Muscle of arm (tissue), 12 donors: ENCODE measurements around the gene HPSE2. TPM values are rescaled to one million over a fixed set of nuclear protein-coding genes. Genes with fewer than 3 reads are reported as not detected.

Experiments used
- DNase-seq: peaks from one replicate; pipeline ENCODE4 v3.0.0-alpha.2; 2013
- polyA plus RNA-seq, 12 donors: library from polyadenylated mRNA; unstranded; fragments of 120-200 nt; gene quantifications; one replicate each; pipeline ENCODE4 v1.2.1, GENCODE V29; 2013; ENCODE audit not compliant: insufficient read length in 12 of 12

HPSE2 gene
- polyA plus RNA-seq, 12 donors = 0.07 to 1.1 (median 0.36) TPM; not detected in 5

DNA sequence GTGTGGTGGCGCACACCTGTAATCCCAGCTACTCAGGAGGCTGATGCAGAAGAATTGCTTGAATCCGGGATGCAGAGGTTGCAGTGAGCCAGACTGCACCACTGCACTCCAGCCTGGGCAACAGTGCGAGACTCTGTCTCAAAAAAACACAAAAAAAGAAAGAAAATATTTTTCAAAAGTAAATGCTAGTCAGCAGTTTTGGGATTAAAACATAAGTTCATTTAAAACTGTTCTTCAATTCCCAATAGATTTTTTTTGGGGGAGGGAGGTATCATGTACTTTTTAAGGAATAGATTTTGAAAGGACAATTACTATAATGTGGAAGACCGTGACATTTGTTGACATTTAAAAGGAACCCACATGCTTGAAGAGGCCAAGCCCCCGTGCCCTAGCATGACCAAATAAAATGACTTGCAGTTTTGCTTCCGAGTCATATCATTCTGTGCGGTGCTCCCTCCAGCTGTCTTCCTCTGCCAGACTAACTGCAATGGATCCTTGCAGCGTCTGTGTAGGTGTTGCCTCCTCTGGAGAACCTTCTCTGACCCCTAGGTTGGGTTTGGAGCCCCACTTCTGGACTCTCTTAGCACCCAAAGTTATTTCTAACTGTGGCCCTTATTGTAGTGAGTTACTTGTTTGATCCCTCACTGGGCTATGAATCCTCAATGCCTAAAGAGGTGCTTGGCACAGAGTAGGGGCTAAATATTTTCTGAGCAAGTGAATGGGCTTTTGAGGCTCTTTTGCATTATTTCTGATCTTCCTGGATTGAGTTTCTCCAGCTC is 771.5 kb downstream of the HPSE2 start:
- DNase-seq = no peak

DNA sequence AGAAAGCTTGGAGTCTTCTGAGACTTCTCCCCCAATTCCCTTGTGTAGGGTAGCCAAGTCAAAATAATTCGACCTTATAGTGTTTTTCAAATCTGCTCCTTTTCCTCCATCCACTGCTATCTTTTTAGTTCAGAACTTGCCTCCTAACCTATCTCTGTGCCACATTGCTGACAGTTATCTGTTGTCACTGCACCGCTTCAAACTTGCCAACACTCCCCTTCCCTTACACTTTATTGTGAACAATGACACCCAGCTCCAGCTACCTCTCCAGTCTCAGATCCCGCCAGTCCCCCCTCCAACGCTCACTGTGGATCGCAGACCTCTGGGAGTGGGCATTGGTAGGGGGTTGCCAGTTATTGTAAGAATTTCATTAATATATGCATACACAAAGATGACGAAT is 772.6 kb downstream of the HPSE2 start:
- no peak for DNase-seq

DNA sequence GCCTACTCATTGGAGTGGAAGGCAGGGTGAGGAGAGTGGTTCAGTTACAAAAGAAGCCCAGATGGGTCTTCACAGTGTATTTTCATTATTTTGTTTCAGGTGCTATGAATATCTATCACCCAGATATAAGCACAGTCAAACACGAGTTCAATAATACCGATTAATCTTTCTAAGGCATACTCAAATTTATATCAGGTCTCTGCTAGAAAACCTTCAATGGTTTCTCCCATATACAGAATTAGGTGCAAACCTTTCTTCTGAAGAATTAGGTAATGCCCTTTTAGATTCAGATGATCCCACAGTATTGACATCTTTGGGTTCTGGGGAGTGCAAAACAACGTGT is 774.2 kb downstream of the HPSE2 start:
- no peak for DNase-seq

DNA sequence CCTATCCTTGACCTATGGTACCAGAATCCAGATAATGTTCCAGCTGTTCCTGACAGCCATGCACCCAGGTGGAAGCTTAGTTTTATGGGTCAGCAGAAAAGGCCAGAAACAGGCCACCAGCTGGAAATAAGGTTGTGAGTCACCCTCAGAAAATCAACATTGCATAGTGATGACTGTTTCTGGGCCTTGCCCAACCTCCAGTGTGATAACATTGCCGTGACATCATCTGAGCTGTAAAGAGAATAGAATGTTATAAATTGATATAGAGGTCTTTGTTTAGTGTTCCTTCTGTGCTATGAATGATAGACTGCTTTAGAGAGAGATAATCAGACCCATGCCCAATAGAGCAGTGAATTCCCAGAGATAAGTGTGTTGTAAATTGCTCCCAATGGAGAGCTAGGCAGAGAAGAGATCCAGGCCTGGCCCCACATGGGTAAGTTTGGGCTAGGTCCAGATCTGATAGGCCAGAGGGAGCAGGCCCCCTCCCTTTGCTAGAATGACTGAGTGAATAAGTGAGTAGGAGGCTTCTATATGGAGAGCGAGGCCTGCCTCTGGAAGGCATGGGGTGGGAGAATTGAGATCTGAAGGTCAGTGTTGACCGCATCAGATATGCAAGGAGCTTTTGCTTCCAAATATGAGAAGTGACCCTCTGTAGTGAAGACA is 774.7 kb downstream of the HPSE2 start:
- DNase-seq = no peak

DNA sequence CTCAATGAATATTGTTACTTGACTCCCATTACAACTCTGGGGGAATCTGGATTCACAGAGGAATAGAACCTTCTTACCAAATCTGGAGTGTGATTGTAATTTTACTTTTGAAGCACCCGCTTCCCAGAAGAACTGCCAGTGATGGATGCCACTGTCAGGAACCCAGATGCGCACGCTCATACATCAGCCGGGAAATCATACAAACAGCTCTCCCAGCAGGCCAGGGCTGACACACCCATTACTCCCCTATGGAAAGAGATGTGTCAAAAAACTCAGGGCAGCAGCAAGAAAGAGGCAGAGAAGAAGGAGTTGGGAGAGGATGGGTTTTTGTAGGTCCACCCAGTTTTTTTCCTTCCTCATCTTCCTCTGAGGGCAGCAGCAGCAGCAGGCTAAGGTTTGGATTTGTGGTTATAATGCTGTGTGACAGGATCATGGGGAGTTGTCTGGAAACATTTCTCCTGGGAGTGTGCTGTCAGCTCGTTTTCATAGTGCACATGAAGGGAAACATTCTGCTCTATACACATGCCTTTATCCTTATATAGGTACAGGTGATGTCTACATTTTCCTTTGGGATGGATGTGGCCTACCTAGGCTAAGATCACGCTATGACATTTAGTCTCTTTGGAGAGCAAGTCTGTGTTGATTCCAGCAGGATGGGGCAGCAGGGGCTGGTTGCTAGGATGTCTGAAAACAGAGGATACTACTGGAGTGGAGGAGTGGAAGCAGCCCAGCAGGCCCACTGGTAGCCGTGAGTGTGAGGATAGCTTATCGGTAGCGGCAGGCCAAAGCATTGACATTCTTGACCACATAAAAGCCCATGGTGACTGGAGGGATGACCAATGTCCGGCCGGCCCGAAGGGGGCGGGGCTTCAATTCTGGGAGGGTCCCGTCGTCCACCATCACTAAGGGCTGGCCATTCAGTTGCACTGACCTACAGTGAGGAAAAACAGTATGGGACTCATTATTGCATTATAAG is 776.6 kb downstream of the HPSE2 start:
- no peak for DNase-seq

DNA sequence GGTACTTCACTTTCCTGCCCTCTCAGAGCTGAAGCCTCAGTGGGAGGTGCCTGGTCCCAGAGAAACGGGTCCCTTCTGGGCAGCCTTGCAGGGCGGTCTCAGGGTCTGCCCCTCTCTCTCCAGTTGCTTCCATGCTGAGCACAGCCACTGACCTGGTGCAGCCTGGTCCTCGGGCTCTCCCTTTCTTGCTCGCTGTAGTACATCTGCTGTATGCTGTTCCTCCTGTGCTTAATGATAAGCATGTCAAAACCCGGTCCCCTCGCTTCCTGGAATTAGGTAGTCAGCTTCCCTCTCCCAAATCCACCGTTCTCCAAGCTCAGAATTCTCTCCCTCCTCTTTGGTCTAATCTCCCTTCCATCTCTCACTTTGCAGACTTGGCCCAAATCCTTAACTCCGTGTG is 777.9 kb downstream of the HPSE2 start:
- DNase-seq = no peak

DNA sequence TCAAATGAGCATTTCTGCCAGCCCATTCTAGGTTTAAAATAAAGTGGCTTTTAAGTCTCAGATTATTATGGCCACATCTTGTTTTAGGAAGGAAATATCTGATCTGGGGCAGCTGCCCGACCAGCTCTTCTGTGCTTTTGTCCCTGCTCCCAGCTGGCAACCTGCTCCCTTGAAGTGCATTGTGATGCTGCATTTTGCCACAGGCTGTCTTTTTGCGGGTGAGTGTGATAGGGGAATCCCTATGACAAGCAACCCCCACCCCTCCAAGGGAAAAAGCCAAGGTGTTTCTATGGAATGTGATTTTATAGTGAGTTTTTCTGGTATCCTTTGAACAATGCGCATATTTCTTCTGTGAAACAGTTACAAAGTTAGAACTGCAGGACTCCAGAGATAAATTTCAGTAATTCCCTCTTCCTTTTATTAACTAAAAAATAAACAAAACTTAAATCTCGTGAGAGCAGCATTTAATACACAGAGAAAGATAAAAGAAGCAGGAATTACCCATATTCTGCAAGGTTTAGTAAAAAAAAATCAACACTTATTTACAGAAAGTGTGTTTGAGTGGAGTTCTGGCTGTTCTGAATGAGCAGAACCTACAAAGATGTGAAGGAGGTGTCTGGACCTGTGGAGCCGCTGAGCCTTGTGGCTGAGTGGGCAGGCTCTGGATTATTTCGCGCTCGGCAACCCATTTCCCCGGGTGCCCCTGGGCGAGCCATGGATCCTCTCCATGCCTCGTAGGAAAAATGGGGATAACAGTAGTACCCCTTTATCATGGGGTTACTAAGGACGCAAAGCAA is 778.8 kb downstream of the HPSE2 start:
- DNase-seq = no peak

DNA sequence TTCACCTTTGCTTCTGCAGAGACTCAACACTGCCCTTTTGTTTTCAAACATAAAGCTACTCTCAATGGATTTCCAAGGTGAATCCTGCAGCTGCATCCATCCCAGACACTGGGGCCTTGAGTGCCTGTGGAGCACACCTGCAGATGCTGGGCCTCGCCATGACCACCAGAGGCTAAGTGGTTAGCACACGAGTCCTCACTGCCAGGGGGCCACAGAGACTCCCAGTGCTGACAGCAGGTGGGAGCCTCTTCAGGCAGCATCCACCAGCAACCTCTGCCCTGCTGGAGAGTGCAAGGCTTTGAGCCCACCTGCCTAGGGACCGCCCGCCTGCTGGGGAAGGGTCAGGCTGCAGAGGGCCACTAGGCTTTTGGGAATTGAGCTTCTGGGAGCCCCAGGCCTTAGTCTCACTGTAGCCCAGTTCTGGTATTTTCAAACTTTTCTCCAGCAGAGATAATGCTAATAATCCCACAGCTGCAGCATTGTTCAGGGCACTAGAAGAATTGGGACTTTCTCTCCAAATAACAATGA is 779.5 kb downstream of the HPSE2 start:
- no peak for DNase-seq

DNA sequence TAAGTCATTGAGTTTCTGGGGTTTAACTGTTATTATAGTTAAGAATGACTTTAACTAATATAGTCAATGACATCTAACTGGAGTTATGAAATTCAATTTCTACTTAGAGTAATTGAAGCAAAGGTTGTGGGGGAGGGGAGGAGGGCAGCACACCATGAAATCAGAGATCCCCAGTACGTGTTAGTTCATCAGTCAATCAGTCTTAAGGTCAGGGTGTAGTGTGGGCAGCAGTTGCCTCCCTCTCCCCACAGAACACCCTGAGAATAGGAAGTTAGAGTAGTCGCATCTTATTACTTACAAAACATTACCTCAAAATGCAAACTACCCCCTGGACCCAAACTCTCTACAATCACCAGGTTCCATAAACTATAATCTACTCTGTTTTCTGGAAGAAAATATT is 781.9 kb downstream of the HPSE2 start:
- no peak for DNase-seq

DNA sequence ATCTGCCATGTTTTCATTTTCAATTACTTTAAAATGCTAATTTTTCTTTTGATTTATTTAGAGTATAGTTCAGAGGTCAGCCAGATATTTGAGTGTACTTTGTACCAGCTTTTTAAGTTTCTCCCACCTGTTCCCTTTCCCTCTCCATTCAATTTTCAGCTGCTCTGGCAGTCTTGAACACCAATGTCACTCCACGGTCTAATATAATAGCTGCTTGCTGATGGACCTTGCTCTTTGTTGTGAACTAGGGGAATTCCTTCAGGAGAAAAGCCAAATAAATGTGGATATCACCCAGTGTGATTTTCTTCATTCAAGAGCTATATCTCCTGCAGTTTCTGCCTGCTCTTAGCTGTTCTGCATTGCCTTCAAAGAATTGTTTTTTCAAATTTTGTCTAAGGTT is 785.0 kb downstream of the HPSE2 start:
- no peak for DNase-seq

DNA sequence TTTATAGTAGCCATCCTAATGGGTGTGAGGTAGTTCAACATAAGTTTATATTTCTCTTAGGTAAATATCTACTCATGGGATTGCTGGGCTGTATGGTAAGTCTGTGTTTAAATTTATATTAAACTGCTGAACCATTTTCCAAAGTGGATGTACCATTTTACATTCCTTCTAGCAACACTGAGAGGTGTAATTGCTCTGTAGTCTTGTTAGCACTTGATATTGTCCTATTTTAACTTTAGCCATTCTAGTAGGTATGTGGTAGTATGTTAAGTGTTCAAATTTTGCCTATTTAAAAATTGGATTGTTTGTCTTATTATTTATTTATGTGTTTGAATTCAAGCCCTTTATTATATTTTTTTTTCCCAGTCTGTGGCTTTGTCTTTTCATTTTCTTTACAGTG is 786.4 kb downstream of the HPSE2 start:
- DNase-seq = no peak

DNA sequence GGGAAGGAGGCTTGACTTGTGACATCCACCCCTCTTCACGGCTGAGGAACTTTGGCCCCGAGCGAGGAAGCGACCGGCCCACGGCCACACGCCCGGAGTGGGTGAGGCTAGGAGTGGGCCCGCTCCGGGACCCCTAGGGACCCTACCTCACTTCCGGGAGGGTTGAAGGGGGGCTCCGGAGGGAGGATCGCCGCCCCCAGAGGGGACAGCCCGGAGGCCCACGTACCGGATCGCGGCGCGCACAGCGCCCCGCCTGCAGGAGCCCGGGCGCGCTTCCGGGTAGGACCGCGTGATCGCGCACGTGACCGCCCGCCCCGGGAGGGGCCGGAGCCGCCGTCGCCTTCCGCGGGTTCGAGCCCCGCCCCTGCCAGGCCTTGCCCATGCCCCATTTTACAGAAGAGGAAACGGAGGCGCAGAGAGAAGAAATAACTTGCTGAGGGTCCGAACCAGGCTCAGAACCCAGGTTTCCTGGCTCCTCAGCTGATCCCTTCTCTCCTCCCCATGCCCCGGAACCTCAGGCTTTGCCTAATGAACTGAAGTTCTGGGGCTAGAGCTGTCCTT is 788.9 kb downstream of the HPSE2 start, which contains the start of gene HPS1:
Gene HPS1, minus strand, starts transcription at position 275 of the 561 bp plus-strand sequence. CDS start 3,695 bp downstream, outside the sequence.
- peak; percentile 75 for DNase-seq

DNA sequence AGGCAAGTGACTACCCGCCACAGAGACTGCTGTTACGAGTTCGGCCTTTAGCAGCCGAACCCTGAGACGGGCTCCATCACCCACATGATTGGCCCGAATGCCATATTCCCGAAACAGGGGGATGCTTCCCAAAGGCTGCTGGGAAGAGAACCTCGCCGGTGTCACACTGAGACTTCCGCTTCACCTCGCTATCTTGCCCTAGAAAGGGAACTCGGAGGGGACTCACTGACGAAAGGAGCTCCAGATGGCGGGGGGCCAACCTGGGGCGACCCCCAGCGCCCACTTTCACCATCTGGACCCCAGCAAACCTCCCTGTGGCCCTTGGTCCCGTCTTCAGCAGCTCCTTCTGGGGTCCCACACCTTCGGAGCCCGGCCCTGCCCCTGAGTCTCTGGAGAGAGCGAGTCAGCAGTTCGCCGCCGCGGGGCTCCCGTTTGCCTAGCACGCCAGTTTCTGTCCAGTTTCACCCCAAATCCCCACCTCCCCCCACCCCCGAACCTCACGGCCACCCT is 789.4 kb downstream of the HPSE2 start:
- DNase-seq = peak; percentile 35

DNA sequence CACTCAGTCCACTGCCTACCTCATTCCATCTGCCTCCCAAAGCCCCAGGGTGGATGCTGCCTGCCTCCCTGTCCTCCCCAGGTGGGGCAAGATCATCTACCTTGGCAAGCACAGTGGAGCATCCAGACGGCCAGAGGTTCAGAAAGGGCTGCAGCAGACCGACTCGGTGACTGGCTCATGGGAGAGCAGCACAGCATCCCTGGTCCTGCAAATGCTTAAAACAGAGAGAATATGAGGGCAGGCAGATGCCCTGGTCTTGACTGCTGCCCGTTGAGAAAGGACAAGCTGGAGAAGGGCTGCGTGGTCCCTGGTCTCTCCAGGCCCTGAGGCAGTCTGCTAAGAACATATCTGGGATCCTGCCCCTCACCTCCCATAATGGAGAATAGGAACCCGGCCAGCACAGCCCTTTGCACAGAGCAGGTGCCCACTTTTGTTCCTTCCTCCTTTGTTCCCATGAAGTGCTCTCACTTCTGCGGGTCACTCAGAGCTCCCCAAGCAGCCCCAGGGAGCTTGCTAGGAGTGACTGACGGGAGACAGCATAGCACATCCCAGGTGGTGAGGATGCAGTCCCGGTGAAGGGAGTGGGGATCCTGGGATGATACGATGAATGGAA is 790.3 kb downstream of the HPSE2 start:
- no peak for DNase-seq

DNA sequence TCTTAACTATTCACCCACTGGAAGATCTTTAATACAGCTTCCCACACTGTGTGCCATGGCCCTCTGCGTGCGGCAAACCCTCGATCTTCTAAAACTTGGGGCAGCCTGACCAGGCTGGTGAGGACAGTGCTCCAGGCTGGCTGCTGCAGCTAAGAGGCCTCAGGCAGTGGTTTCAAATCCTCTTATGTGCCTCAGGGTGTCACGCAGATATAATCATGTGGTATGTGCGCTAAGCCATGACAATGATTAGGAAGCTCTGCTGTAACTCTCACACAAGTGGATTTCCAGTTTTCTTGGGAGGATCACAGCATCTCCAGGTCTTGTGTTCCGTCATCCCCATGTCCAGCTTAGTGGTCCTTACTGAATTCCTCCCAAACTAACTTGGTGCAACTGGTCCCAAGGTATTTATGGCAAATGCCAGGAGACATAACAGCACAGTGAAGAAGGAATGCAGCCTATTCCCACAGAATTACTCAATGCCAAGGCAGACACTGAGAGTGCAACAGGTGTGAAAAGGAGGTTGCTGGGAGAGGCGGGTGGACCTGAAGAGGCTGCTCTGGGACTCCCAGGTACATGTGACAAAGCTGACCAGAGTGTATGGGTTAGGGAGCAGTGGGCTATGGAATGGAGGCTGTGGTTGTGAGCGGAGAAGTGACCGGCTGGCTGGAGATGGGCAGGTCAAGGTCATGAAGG is 791.2 kb downstream of the HPSE2 start:
- DNase-seq = no peak

DNA sequence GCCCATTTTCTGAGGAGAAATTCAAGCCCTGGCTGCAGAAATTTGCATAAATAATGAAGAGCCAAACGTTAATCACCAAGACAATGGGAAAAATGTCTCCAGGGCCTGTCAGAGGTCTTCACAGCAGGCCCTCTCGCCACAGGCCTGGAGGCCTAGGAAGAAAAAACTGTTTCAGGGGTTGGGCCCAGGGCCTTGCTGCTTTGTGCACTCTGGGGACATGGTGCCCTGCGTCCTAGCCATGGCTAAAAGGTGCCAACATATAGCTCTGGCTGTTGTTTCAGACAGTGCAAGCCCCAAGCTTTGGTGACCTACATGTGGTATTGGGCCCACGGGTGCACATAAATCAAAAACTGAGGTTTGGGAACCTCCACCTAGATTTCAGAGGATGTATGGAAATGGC is 796.9 kb downstream of the HPSE2 start:
- no peak for DNase-seq

DNA sequence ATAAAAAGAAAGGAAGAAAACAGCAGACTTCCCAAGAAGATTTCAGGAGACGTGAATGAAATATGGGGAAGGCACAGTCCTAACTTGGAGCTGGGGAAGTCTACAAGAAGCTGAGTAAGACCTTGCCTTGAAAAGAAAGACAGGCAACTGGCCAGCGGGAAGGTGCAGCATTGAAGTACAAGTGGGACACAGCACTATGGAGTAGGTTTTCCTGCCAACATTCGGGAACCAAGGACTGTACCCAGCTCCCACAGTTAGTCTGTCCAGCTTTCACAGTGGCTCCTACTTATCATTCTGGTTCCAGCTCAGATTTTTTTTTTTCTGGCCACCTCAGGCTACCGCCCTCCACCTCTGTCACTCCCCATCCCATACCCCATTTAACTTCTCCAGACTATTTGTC is 798.9 kb downstream of the HPSE2 start:
- no peak for DNase-seq

DNA sequence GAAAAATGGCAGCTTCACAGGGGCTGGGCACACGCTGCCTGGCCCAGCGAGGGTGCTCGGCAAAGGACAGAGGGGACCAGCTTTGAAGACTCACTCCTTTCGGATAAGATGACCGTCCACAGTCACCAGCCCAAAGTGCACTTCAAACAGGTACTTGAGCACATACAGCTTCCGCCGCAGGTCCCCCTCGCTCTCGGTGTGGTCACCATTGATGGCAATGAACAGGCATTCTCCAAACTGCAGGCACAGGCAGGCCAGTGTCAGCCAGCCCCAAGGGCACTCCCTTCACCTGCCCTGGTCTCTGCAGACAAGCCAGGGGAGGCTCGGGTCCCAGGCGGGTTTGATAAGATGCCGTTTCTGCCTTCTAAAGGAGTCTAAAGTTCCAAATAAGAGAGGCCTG is 800.5 kb downstream of the HPSE2 start:
- no peak for DNase-seq

DNA sequence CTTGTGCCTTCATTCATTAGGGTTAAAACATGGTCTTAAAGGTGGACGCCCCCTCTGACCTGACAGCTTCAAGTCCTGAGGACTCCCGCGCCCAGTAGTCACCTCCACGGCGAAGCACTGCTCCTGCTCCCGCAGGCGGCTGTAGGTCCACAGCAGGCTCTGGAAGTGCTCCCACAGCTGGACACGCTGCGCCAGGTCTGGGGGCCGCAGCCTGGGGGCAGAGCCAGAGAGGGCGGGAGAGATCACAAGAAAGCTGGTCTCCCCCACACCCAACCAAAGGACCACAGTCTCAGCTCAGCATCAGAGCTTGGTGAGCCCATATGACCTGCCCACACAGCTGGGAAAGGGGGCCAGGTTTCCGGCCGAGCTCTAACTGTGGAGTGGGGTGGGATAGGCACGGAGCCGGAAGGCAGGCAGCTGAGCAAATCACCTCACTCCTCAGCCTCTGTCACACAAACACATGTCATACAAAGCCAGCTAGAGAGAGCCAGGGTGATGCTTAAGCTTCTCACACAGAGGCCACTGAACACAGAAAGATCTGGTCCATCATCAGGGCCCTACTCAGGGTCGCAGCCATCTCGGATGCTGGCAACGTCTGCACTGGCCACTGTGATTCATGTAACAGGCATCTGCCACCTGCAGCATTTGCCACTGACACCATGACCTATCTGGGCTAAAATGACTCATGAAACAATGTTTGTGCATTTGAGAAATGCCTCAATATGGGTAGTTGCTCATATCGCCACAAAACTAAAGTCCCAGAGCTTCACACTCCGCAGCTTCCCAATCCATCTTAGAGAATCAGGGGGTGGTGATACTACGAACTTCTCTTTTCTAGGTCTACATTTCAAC is 801.5 kb downstream of the HPSE2 start:
- no peak for DNase-seq
